Sigmoid colon (tissue), 4 donors: Measurements from ENCODE around the gene SEC14L3.

Source experiments
- CTCF ChIP-seq, 4 experiments: fragments of 450-650 bp in 3 of 4; fragments of 200-600 bp in 1 of 4; IDR thresholded peaks; one replicate each; pipeline ENCODE4 v1.5.1; 2016 to 2019; ENCODE audit warnings: antibody characterized with exemption in 4 of 4, mild to moderate bottlenecking in 3 of 4, moderate library complexity in 2 of 4
- EP300 ChIP-seq, 4 donors: sonication (generic); formaldehyde crosslinking; IDR thresholded peaks; one replicate each; pipeline ENCODE4 v1.6.1; 2017; ENCODE audit warnings: antibody characterized with exemption in 4 of 4
- POLR2A ChIP-seq, 2 donors: fragments of 450-650 bp; IDR thresholded peaks; one replicate each; pipeline ENCODE4 v1.6.1; 2016; ENCODE audit warnings: antibody characterized with exemption in 2 of 2, mild to moderate bottlenecking in 2 of 2, moderate library complexity in 2 of 2
- POLR2AphosphoS5 ChIP-seq, 4 donors: sonication (generic); formaldehyde crosslinking; IDR thresholded peaks; one replicate each; pipeline ENCODE4 v1.6.1; 2017; ENCODE audit warnings: antibody characterized with exemption in 4 of 4

GRCh38 chr22:30441088-30441487 lies 30.7 kb downstream of the SEC14L3 start:
- TF ChIP-seq POLR2A (IDR thresholded peaks at IDR 0.05) (no peak), CTCF (IDR thresholded peaks at IDR 0.05) (no peak), EP300 (IDR thresholded peaks at IDR 0.05) (no peak), POLR2AphosphoS5 (IDR thresholded peaks at IDR 0.05) (no peak)
